Testis (tissue), 2 donors: ENCODE results near the gene CUBN.

Source experiments
- CTCF ChIP-seq, 3 experiments: fragments of 450-650 bp in 2 of 3; fragments of 200-600 bp in 1 of 3; sonication (generic) in 1 of 3; IDR thresholded peaks; one replicate each; pipeline ENCODE4 v1.5.1; 2016 to 2019; ENCODE audit warnings: antibody characterized with exemption in 3 of 3, mild to moderate bottlenecking in 2 of 3, moderate library complexity in 1 of 3
- POLR2A ChIP-seq: fragments of 450-650 bp; IDR thresholded peaks from one replicate; pipeline ENCODE4 v1.6.1; 2017; ENCODE audit warnings: antibody characterized with exemption, mild to moderate bottlenecking, moderate library complexity

- TF ChIP-seq CTCF (IDR thresholded peaks at IDR 0.05) = no peak
- no peak for TF ChIP-seq POLR2A
Measured at GRCh38 chr10:17062009-17062408, 67.6 kb downstream of the CUBN start.
